Middle frontal gyrus (tissue), 1 donor: ENCODE measurements around the gene MMD.

Experiments
- DNase-seq: peaks from one replicate; pipeline ENCODE4 v3.0.0-alpha.2; 2015; ENCODE audit warnings: low spot score; ENCODE audit errors: extremely low spot score

The MMD gene

DNA sequence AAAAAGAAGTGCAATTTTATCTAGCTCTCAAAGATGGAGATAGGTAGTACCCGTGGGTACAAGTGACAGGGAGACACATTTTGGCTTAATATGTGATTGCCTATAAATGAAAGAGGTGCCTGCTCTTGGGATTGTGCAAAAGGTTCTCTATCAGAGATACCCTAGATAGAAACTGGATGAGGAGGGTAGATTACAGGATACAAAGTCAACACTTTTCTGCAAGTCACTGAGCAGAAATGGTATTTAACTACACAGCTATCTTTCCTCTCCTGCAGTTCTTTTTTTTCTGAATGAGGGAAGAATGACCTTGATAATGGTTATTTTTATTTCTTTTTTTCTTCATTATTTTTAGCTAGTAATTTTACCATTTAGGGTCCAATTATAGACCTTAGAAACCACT, 67.6 kb downstream of the MMD start:
- no peak for DNase-seq

DNA sequence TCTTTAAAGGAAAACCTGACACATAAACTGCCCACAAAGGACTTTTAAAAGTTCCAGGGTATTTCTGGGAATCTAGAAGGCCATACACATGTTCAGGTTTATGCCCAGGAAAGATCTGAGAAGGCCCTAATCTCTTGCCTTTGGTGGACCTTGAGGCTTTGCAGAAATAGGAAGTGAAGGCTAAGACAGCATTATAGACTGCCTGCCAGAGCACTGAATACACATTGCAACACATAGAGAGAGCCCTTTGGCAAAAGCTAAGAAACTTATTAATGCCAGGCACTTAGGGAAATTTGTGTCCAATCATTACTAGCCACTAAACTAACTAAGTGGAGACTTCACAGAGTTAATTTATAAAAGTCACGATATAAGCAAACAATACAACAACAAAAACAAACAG, 70.4 kb downstream of the MMD start:
- no peak for DNase-seq

DNA sequence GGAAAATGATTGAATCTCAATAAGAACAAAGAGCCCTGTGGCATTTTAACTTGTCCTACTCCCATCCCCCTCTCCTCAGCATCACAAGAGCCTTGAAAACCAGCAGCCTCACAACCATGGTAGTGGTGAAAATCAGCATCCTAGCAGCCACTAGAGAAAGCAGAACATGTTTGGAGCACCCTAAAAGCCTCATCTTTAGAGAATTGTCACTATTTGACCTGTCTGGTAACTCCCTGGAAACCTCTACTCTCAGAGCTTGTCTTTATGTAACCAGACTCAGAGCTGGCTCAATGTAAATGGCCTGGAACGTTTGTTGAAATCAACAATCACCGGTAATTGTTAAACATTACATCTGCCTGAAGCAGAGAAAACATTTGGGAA, 70.8 kb downstream of the MMD start:
- DNase-seq: no peak

- DNase-seq: peak; percentile 39
Measured at GRCh38 chr17:55348749-55349354, 72.8 kb downstream of the MMD start.

DNA sequence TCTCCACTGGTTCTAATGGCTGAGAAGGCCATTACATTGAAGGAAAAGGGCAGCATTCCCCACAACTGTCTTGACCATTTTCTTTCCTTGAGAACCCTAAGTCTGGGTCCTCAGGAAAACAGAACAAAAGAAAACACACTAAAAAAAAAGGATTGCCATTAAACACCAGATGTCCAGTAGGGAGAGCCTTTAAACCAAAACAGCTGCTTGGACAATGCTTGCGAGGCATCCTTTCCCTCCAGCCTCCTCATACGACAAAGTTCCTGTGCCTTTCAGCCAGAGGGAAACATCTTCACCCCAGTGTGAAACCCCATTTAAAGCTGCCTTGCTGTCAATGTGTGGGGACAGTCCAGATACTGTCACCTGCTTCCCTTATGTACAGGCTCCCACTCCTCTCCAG, 74.3 kb downstream of the MMD start:
- DNase-seq: no peak

DNA sequence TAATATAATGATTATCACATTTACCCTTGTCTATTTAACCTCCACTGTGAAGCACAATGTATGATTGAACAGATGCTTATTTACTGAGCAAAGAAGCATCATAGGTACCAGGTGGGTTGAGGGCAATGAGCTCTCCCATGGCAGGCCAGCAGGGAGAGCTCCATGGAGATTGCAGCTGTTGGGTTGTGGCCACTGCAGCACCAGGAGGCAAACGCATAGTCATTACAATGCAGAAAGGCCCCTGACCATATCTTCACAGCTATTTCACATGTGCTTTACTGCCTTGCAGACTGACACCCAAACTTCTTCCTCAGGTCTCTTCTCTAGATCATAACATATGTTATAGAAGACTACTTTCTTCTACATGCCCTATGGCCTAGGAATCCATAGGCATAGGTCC, 75.0 kb downstream of the MMD start:
- no peak for DNase-seq

DNA sequence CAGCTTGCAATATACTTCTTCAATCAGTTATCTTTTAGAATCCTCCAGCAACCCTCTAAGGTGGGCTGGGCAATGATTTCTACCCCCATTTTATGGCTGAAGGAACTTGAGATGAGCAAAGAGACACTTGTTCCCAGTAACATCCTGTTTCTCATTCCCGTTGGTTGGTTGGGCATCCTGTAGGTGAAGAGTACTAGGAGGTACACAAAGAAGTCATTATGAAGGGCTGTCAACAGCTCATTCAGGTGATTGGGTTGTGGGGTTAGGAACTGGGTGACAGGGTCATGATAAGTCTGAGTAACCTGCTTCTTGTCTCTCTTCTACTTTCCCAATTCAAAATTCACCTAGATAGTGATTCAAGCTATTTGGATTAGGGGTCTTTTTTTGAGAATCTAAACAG, 76.5 kb downstream of the MMD start:
- no peak for DNase-seq

GRCh38 chr17:55344514-55344997, 77.1 kb downstream of the MMD start:
- no peak for DNase-seq

DNA sequence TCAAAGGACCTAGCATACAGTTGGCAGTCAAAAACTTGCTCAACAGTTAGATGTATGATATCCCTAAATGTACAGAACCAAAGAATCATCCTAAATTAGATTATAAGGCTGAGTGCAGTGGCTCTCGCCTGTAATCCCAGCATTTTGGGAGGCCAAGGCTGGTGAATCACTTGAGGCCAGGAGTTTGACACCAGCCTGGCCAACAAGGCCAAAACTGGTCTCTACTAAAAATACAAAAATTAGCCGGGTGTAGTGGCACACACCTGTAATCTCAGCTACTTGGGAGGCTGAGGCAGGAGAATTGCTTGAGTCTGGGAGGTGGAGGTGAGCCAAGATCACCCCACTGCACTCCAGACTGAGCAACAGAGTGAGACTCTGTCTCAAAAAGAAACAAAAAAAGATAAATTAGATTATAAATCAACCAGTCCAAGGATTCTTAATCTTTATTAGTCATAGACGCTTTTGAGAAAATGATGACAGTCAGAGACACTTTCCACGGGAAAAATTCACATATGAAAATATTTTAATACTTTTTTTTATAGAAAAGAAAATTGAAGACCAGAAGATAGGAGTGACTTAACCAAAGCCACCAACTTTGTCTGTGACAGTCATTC, 77.6 kb downstream of the MMD start:
- no peak for DNase-seq

DNA sequence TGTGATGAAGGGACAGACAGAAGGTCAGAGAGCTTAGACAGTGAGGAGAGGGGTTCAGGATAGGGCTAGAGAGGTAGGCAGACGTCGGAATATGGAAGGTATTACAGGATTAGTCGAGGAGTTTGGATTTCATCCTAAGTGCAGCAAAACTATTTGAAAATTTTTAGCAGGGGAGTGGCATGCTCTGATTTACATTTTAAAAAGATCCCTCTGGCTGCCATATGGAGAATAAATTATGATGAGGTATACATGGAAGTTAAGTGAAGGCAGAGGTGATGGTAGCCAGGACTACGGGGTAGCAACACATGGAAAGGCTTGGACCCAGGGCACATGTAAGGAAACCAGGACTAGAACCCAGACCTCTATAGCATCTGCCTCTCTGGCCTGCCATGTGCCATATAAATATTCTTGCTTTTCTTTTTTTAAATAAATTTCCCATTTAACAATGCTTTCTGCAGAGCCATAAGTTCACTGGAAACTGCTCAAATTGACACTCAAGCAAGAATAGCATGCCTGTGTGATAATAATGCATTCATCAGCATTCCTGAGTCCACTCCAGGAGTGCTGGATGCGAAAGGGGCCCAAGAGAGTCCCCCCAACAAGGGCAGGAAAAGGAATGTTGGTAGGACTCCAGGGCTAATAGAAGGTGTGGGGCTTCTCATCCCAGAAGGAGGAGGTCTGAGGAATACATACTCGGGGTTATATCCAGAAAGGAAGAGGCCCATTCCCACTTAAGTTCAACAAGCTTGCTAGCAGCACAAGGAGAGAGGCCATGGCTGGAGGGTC, 78.6 kb downstream of the MMD start:
- no peak for DNase-seq
